Raji (cell line): ENCODE results near the gene PICALM.

Experiments
- POLR2A ChIP-seq: IDR thresholded peaks from 2 replicates; pipeline ENCODE4 v1.6.1; 2011; ENCODE audit warnings: low read depth, low read length, control low read depth; ENCODE audit not compliant: insufficient read depth

The PICALM gene

GRCh38 chr11:86064220-86064803 is 4.6 kb downstream of the PICALM start:
- no peak for TF ChIP-seq POLR2A

GRCh38 chr11:86063536-86063935 is 5.3 kb downstream of the PICALM start:
- TF ChIP-seq POLR2A: no peak

GRCh38 chr11:86062719-86063118 is 6.2 kb downstream of the PICALM start:
- TF ChIP-seq POLR2A: no peak

- no peak for TF ChIP-seq POLR2A
Observed at GRCh38 chr11:86061483-86062205, 7.2 kb downstream of the PICALM start.

GRCh38 chr11:86060544-86060943 is 8.3 kb downstream of the PICALM start:
- TF ChIP-seq POLR2A: no peak

GRCh38 chr11:86058360-86058759 is 10.5 kb downstream of the PICALM start:
- no peak for TF ChIP-seq POLR2A

- TF ChIP-seq POLR2A: no peak
Observed at GRCh38 chr11:86056351-86056854, 12.5 kb downstream of the PICALM start.

- no peak for TF ChIP-seq POLR2A
Observed at GRCh38 chr11:86052693-86053641, 15.9 kb downstream of the PICALM start.

- TF ChIP-seq POLR2A: no peak
Observed at GRCh38 chr11:86050196-86050709, 18.6 kb downstream of the PICALM start.

GRCh38 chr11:86047275-86047991 is 21.5 kb downstream of the PICALM start:
- no peak for TF ChIP-seq POLR2A

GRCh38 chr11:86046116-86046515 is 22.8 kb downstream of the PICALM start:
- no peak for TF ChIP-seq POLR2A

- no peak for TF ChIP-seq POLR2A
Observed at GRCh38 chr11:86043765-86044503, 24.9 kb downstream of the PICALM start.

GRCh38 chr11:86041975-86042378 is 26.9 kb downstream of the PICALM start:
- no peak for TF ChIP-seq POLR2A

GRCh38 chr11:86040919-86041850 is 27.7 kb downstream of the PICALM start:
- TF ChIP-seq POLR2A: no peak
